H1 (cell line): ENCODE results near the gene MYO9A. TPM values are rescaled to one million over a fixed set of nuclear protein-coding genes. Genes with fewer than 3 reads are reported as not detected.

ENCODE experiments used
- CTCF ChIA-PET: fragments of 300-600 bp; sonication (Branson Sonifier 250); formaldehyde crosslinking; loops from one replicate; lab custom pipeline; 2021; ENCODE audit not compliant: partially characterized antibody; lab: Charles Lee
- POLR2A ChIA-PET: fragments of 300-600 bp; sonication (Branson Sonifier 250); formaldehyde crosslinking; loops from one replicate; lab custom pipeline; 2021; ENCODE audit warnings: inconsistent platforms; ENCODE audit not compliant: partially characterized antibody; lab: Charles Lee
- DNase-seq, 2 experiments: peaks; one replicate each; pipeline versions ENCODE4 v3.0.0 to v3.0.0-alpha.2; 2010 to 2022; ENCODE audit warnings: low spot score in 2 of 2, low read depth in 1 of 2, mixed read lengths in 1 of 2
- FAIRE-seq: peaks from 2 replicates; lab custom pipeline; 2011; peaks lifted over from hg19 to GRCh38; lab: Jason Lieb, UNC
- H2AFZ ChIP-seq: 2 replicates; pipeline ENCODE4 v1.8.1; 2012; ENCODE audit warnings: low read length, inconsistent platforms
- H2AK5ac ChIP-seq: 2 replicates; pipeline ENCODE4 v1.6.1; 2013; ENCODE audit warnings: low read depth, low read length
- H2BK120ac ChIP-seq: replicated peaks from 2 replicates; pipeline ENCODE3; 2013; ENCODE audit warnings: low read depth, low read length, inconsistent platforms
- H2BK12ac ChIP-seq: 2 replicates; pipeline ENCODE4 v1.6.1; 2013; ENCODE audit warnings: low read depth, low read length
- H2BK15ac ChIP-seq: 2 replicates; pipeline ENCODE4 v1.6.1; 2013; ENCODE audit warnings: low read length
- H2BK20ac ChIP-seq: 2 replicates; pipeline ENCODE4 v1.6.1; 2013; ENCODE audit warnings: low read length
- H2BK5ac ChIP-seq: 2 replicates; pipeline ENCODE4 v1.6.1; 2013; ENCODE audit warnings: low read depth, low read length
- H3K14ac ChIP-seq: 2 replicates; pipeline ENCODE4 v1.6.1; 2013; ENCODE audit warnings: inconsistent platforms; ENCODE audit not compliant: insufficient read length
- H3K18ac ChIP-seq: 2 replicates; pipeline ENCODE4 v1.6.1; 2013; ENCODE audit warnings: low read length; ENCODE audit errors: extremely low read depth
- H3K23ac ChIP-seq: 2 replicates; pipeline ENCODE4 v1.6.1; 2013; ENCODE audit warnings: inconsistent platforms; ENCODE audit not compliant: insufficient read length
- H3K23me2 ChIP-seq: 2 replicates; pipeline ENCODE4 v1.6.1; 2013; ENCODE audit warnings: low read depth, low read length
- H3K27ac ChIP-seq: 2 replicates; pipeline ENCODE4 v1.6.1; 2011; ENCODE audit warnings: low read depth, low read length, inconsistent platforms
- H3K27me3 ChIP-seq, 4 experiments: replicated peaks in 1 of 4; 1 replicate in 1 of 4; 2 replicates in 3 of 4; pipeline versions ENCODE4 v1.6.1 to v1.8.1; 2011 to 2013; ENCODE audit warnings: low read length in 3 of 4, mild to moderate bottlenecking in 3 of 4, inconsistent platforms in 2 of 4, mixed read lengths in 2 of 4, moderate library complexity in 1 of 4; ENCODE audit not compliant: control insufficient read depth in 3 of 4, insufficient read depth in 3 of 4; ENCODE audit errors: extremely low read depth in 1 of 4
- H3K36me3 ChIP-seq, 4 experiments: 2 replicates each; pipeline versions ENCODE4 v1.6.1 to v1.8.1; 2011 to 2013; ENCODE audit warnings: mild to moderate bottlenecking in 4 of 4, low read length in 3 of 4, moderate library complexity in 2 of 4, control low read depth in 1 of 4, inconsistent platforms in 1 of 4; ENCODE audit not compliant: insufficient read depth in 4 of 4, control insufficient read depth in 2 of 4
- H3K4ac ChIP-seq: replicated peaks from 2 replicates; pipeline ENCODE3; 2013; ENCODE audit warnings: low read length, low read depth, mixed read lengths, inconsistent platforms; ENCODE audit not compliant: insufficient read length
- H3K4me1 ChIP-seq, 4 experiments: replicated peaks in 1 of 4; 1 replicate in 1 of 4; 2 replicates in 3 of 4; pipeline versions ENCODE4 v1.6.1 to v1.8.1; 2011 to 2013; ENCODE audit warnings: low read length in 3 of 4, inconsistent platforms in 2 of 4, mixed read lengths in 1 of 4; ENCODE audit not compliant: insufficient read depth in 4 of 4, control insufficient read depth in 3 of 4
- H3K4me2 ChIP-seq, 2 experiments: 2 replicates each; pipeline versions ENCODE4 v1.6.1 to v1.8.1; 2011 to 2013; ENCODE audit warnings: low read depth in 2 of 2, low read length in 2 of 2, control low read depth in 1 of 2, inconsistent platforms in 1 of 2, mild to moderate bottlenecking in 1 of 2; ENCODE audit not compliant: insufficient read depth in 1 of 2
- H3K4me3 ChIP-seq, 4 experiments: fragments of 200-600, 300-600 bp in 1 of 4; sonication (generic), shearing (Covaris generic), sonication (Bioruptor Twin) in 1 of 4; 2 replicates each; pipeline versions ENCODE4 v1.5.1 to v1.8.1; 2011 to 2016; ENCODE audit warnings: low read length in 4 of 4, low read depth in 3 of 4, control low read depth in 2 of 4, inconsistent platforms in 2 of 4, mild to moderate bottlenecking in 2 of 4, mixed read lengths in 1 of 4, moderate library complexity in 1 of 4; ENCODE audit not compliant: insufficient read depth in 2 of 4; ENCODE audit errors: extremely low read depth in 1 of 4
- H3K56ac ChIP-seq: replicated peaks from 2 replicates; pipeline ENCODE3; 2013; ENCODE audit warnings: low read depth, mild to moderate bottlenecking, mixed read lengths, low read length, inconsistent platforms; ENCODE audit not compliant: insufficient read length
- H3K79me1 ChIP-seq: 2 replicates; pipeline ENCODE4 v1.6.1; 2013; ENCODE audit warnings: low read depth, low read length, control low read depth
- H3K79me2 ChIP-seq, 2 experiments: 2 replicates each; pipeline versions ENCODE4 v1.6.1 to v1.8.1; 2012 to 2013; ENCODE audit warnings: low read length in 2 of 2, mild to moderate bottlenecking in 2 of 2, inconsistent platforms in 1 of 2; ENCODE audit not compliant: insufficient read depth in 2 of 2, control insufficient read depth in 1 of 2
- H3K9ac ChIP-seq, 4 experiments: replicated peaks in 1 of 4; 1 replicate in 1 of 4; 2 replicates in 3 of 4; pipeline versions ENCODE4 v1.6.1 to v1.8.1; 2011 to 2013; ENCODE audit warnings: low read depth in 3 of 4, low read length in 3 of 4, control low read depth in 2 of 4, mild to moderate bottlenecking in 2 of 4, moderate library complexity in 2 of 4, inconsistent platforms in 1 of 4; ENCODE audit errors: extremely low read depth in 1 of 4
- H3K9me3 ChIP-seq, 2 experiments: 2 replicates each; pipeline versions ENCODE4 v1.6.1 to v1.8.1; 2012 to 2013; ENCODE audit warnings: mild to moderate bottlenecking in 2 of 2, moderate library complexity in 2 of 2, control low read depth in 1 of 2, inconsistent platforms in 1 of 2, low read depth in 1 of 2, low read length in 1 of 2, mixed read lengths in 1 of 2; ENCODE audit not compliant: insufficient read depth in 2 of 2
- H4K20me1 ChIP-seq, 2 experiments: replicated peaks in 1 of 2; 2 replicates each; pipeline versions ENCODE3 to v1.8.1; 2011 to 2013; ENCODE audit warnings: inconsistent platforms in 2 of 2, low read length in 2 of 2, mild to moderate bottlenecking in 1 of 2; ENCODE audit not compliant: insufficient read depth in 2 of 2, control insufficient read depth in 1 of 2
- H4K5ac ChIP-seq: 2 replicates; pipeline ENCODE4 v1.6.1; 2013; ENCODE audit warnings: low read length, low read depth, mixed read lengths, inconsistent platforms; ENCODE audit not compliant: insufficient read length
- H4K8ac ChIP-seq: 2 replicates; pipeline ENCODE4 v1.8.0; 2013; ENCODE audit warnings: mild to moderate bottlenecking, moderate library complexity, low read length, inconsistent platforms; ENCODE audit not compliant: insufficient read depth; ENCODE audit errors: extremely low read depth
- H4K91ac ChIP-seq: replicated peaks from 2 replicates; pipeline ENCODE3; 2013; ENCODE audit warnings: low read length, mixed read lengths, inconsistent platforms; ENCODE audit not compliant: insufficient read length
- BCL11A ChIP-seq, 2 experiments: IDR thresholded peaks; one replicate each; pipeline ENCODE4 v1.6.1; 2011; ENCODE audit warnings: low read depth in 2 of 2, low read length in 2 of 2, mild to moderate bottlenecking in 2 of 2
- BRCA1 ChIP-seq: IDR thresholded peaks from 2 replicates; pipeline ENCODE4 v1.6.1; 2012; ENCODE audit warnings: low read depth, low read length, improper control_type of control experiment
- CBX5 ChIP-seq: fragments of 300-800, 300-1000 bp; sonication (generic); IDR thresholded peaks from 2 replicates; pipeline ENCODE4 v1.7.1; 2016; ENCODE audit warnings: antibody characterized with exemption, low read length, low read depth
- HDAC6 ChIP-seq: IDR thresholded peaks from one replicate; pipeline ENCODE4 v1.7.1; 2012; ENCODE audit warnings: low read depth, mild to moderate bottlenecking, inconsistent platforms, low read length, moderate library complexity
- JUN ChIP-seq: IDR thresholded peaks from 2 replicates; pipeline ENCODE4 v1.6.1; 2011; ENCODE audit warnings: low read depth, mild to moderate bottlenecking, improper control_type of control experiment, low read length
- JUND ChIP-seq: IDR thresholded peaks from 2 replicates; pipeline ENCODE4 v1.6.1; 2011; ENCODE audit warnings: mild to moderate bottlenecking, improper control_type of control experiment, low read length
- KDM5A ChIP-seq: fragments of 200-600 bp; IDR thresholded peaks from 2 replicates; pipeline ENCODE4 v1.7.1; 2012; ENCODE audit warnings: mild to moderate bottlenecking, low read length, inconsistent platforms, mixed read lengths
- PHF8 ChIP-seq: fragments of 200-600 bp; sonication (generic); conservative IDR thresholded peaks from 2 replicates; pipeline ENCODE4 v1.7.1; 2012; ENCODE audit warnings: low read depth, mild to moderate bottlenecking, inconsistent platforms, low read length, moderate library complexity
- RFX5 ChIP-seq: IDR thresholded peaks from 2 replicates; pipeline ENCODE4 v1.6.1; 2011; ENCODE audit warnings: low read depth, low read length, improper control_type of control experiment, borderline replicate concordance
- RNF2 ChIP-seq: fragments of 200-900, 300-1000 bp; sonication (generic); IDR thresholded peaks from 2 replicates; pipeline ENCODE4 v1.7.1; 2016; ENCODE audit warnings: borderline replicate concordance, low read depth, mild to moderate bottlenecking, antibody characterized with exemption, low read length; ENCODE audit not compliant: poor library complexity, severe bottlenecking; ENCODE audit errors: missing control alignments
- SIN3A ChIP-seq, 2 experiments: IDR thresholded peaks in 1 of 2; conservative IDR thresholded peaks in 1 of 2; 2 replicates each; pipeline ENCODE4 v1.6.1; 2011 to 2012; ENCODE audit warnings: low read length in 2 of 2, improper control_type of control experiment in 1 of 2, low read depth in 1 of 2, mild to moderate bottlenecking in 1 of 2
- SIRT6 ChIP-seq: IDR thresholded peaks from one replicate; pipeline ENCODE4 v1.7.1; 2012; ENCODE audit warnings: low read length, inconsistent platforms
- SP2 ChIP-seq: IDR thresholded peaks from 2 replicates; pipeline ENCODE4 v1.6.1; 2012; ENCODE audit warnings: mild to moderate bottlenecking, low read length, inconsistent platforms
- SUZ12 ChIP-seq: fragments of 200-600 bp; sonication (generic); IDR thresholded peaks from 2 replicates; pipeline ENCODE4 v1.6.1; 2012; ENCODE audit warnings: mild to moderate bottlenecking, inconsistent platforms, low read length, moderate library complexity, mixed read lengths
- TAF7 ChIP-seq: optimal IDR thresholded peaks from 2 replicates; pipeline ENCODE3; 2011; ENCODE audit warnings: low read depth, mild to moderate bottlenecking, inconsistent platforms, low read length, moderate library complexity, borderline replicate concordance
- WGBS, 2 experiments: shearing (Covaris generic) in 1 of 2; methylation state at CpG; one replicate each; pipeline versions ENCODE4 v1.1.6 to v1.1.7; 2013 to 2015; ENCODE audit warnings: low lambda C conversion rate in 2 of 2, mixed read lengths in 2 of 2, inconsistent platforms in 1 of 2, low coverage in 1 of 2, missing lambda C conversion rate in 1 of 2; ENCODE audit not compliant: insufficient replicate concordance in 2 of 2, insufficient coverage in 1 of 2, insufficient read length in 1 of 2; ENCODE audit errors: extremely low coverage in 1 of 2, missing lambda C conversion rate in 1 of 2; 5-methylcytosine and 5-hydroxymethylcytosine counted together
- polyA plus RNA-seq, 7 experiments: library from polyadenylated mRNA; depleted of rRNA in 3 of 7; stranded (reverse) in 5 of 7; unstranded in 2 of 7; fragments of >200 nt in 5 of 7; fragments of 200-250 nt in 2 of 7; gene quantifications; 1 replicate in 5 of 7; 2 replicates in 1 of 7; 4 replicates in 1 of 7; pipeline versions ENCODE4 v1.2.1 to v1.2.3, GENCODE V29; 2011 to 2013; ENCODE audit warnings: missing spikeins in 2 of 7, mixed read lengths in 2 of 7
- total RNA-seq: library from RNA; stranded (reverse); fragmentation: NEBNext Ultra II Directional; extraction: Animal tissue kit (Norgen Biotek cat#: 25700); gene quantifications from 2 replicates; pipeline ENCODE4 v1.2.1, GENCODE V29; 2021

Gene MYO9A
- total and polyA plus RNA-seq, 2 of the 8 experiments (the other 6 are each of a cell fraction or from before 2014, with no cell fraction given): 3.9 to 26.0 TPM

GRCh38 chr15:71945012-71945411 lies 172.9 kb downstream of the MYO9A start:
- no peak overlapping the region for H2BK20ac ChIP-seq
- no peak overlapping the region for H4K91ac ChIP-seq
- H3K9ac ChIP-seq: no peak overlapping the region
- no peaks in the 10 kb centered on the region for H3K36me3 ChIP-seq
- no peaks in the 10 kb centered on the region for H3K27me3 ChIP-seq
- no peak overlapping the region for H4K5ac ChIP-seq
- H3K79me2 ChIP-seq: no peaks in the 10 kb centered on the region
- no peak overlapping the region for H3K4ac ChIP-seq
- H3K9me3 ChIP-seq: no peaks in the 10 kb centered on the region
- no peak overlapping the region for H3K14ac ChIP-seq
- no peak overlapping the region for H3K4me3 ChIP-seq
- H3K79me1 ChIP-seq: no peaks in the 10 kb centered on the region
- H2AFZ ChIP-seq: no peak overlapping the region
- no peak overlapping the region for H2AK5ac ChIP-seq
- no peak overlapping the region for H2BK15ac ChIP-seq
- H2BK120ac ChIP-seq: no peak overlapping the region
- WGBS, 2 experiments: 89% methylated on average over 1 of the region's 1 CpG; no CpG with 5 or more reads in 1 of the 2 experiments
- H3K56ac ChIP-seq: no peak overlapping the region
- H4K8ac ChIP-seq: no peak overlapping the region
- no peaks in the 10 kb centered on the region for H3K23me2 ChIP-seq
- no peak for FAIRE-seq
- H3K4me1 ChIP-seq: no peaks in the 10 kb centered on the region
- H4K20me1 ChIP-seq: no peaks in the 10 kb centered on the region
- no peak overlapping the region for H3K23ac ChIP-seq
- no peak for DNase-seq
- ChIA-PET CTCF (no interaction called here), POLR2A (no interaction called here)
- no peak overlapping the region for H3K18ac ChIP-seq
- H2BK12ac ChIP-seq: no peak overlapping the region
- H3K27ac ChIP-seq: no peak overlapping the region
- no peak overlapping the region for H3K4me2 ChIP-seq
- no peak overlapping the region for H2BK5ac ChIP-seq
- TF ChIP-seq RFX5 (no peak), BCL11A (IDR thresholded peaks at IDR 0.05; ENCODE audit: low read depth in 2 of 2, low read length in 2 of 2) (no peak), JUND (no peak), PHF8 (no peak), RNF2 (no peak), CBX5 (no peak), SP2 (no peak), SIRT6 (no peak), TAF7 (no peak), KDM5A (no peak), SIN3A (conservative IDR thresholded peaks at IDR 0.05 in 1 of 2, IDR thresholded peaks at IDR 0.05 in 1 of 2; ENCODE audit: low read depth in 1 of 2, low read length in 2 of 2) (no peak), HDAC6 (no peak), BRCA1 (no peak), SUZ12 (no peak), JUN (no peak)
